Ovary (tissue), 3 donors: ENCODE measurements around the gene RHOJ.

ENCODE experiments used
- CTCF ChIP-seq, 3 donors: fragments of 450-650 bp in 2 of 3; fragments of 200-600 bp in 1 of 3; IDR thresholded peaks; one replicate each; pipeline versions ENCODE4 v1.5.1 to v1.8.0; 2016 to 2022; ENCODE audit warnings: antibody characterized with exemption in 3 of 3, mild to moderate bottlenecking in 1 of 3
- POLR2A ChIP-seq: fragments of 450-650 bp; IDR thresholded peaks from one replicate; pipeline ENCODE4 v1.6.1; 2017; ENCODE audit warnings: antibody characterized with exemption, mild to moderate bottlenecking, moderate library complexity
- donor health status: DM: no; HTN: no; CAD: no.

GRCh38 chr14:63248211-63248610 lies 44.0 kb downstream of the RHOJ start:
- no peak for TF ChIP-seq CTCF (IDR thresholded peaks at IDR 0.05)
- no peak for TF ChIP-seq POLR2A
